KMS-11 (cell line): ENCODE measurements around the gene FBXL7.

Experiments
- H2AFZ ChIP-seq: fragments of 200-600 bp; sonication (generic); 2 replicates; pipeline ENCODE4 v1.6.1; 2016; ENCODE audit warnings: antibody characterized with exemption, mixed run types, low read depth
- H3K27ac ChIP-seq: fragments of 200-600 bp; sonication (generic); 2 replicates; pipeline ENCODE4 v1.6.1; 2016; ENCODE audit warnings: mild to moderate bottlenecking, mixed run types
- H3K27me3 ChIP-seq: fragments of 200-600 bp; sonication (generic); 2 replicates; pipeline ENCODE4 v1.6.1; 2017; ENCODE audit warnings: mild to moderate bottlenecking, low read depth, mixed run types, moderate library complexity; ENCODE audit not compliant: insufficient read depth
- H3K36me3 ChIP-seq: fragments of 200-600 bp; sonication (generic); 2 replicates; pipeline ENCODE4 v1.6.1; 2017; ENCODE audit warnings: mild to moderate bottlenecking, mixed run types; ENCODE audit not compliant: insufficient read depth
- H3K4me1 ChIP-seq: fragments of 200-600 bp; sonication (generic); 2 replicates; pipeline ENCODE4 v1.6.1; 2016; ENCODE audit warnings: mild to moderate bottlenecking, low read depth, mixed run types; ENCODE audit not compliant: poor library complexity, severe bottlenecking
- H3K4me2 ChIP-seq: fragments of 200-600 bp; sonication (generic); 2 replicates; pipeline ENCODE4 v1.7.0; 2016; ENCODE audit warnings: mild to moderate bottlenecking, mixed run types
- H3K4me3 ChIP-seq: fragments of 200-600 bp; sonication (generic); IDR thresholded peaks from 2 replicates; pipeline ENCODE4 v1.6.1; 2017; ENCODE audit warnings: low read depth, low read length, mixed read lengths; ENCODE audit not compliant: insufficient read depth
- H3K79me2 ChIP-seq: fragments of 200-600 bp; sonication (generic); 2 replicates; pipeline ENCODE4 v1.6.1; 2016; ENCODE audit warnings: low read depth, mixed run types; ENCODE audit not compliant: insufficient read depth
- H3K9ac ChIP-seq: fragments of 200-600 bp; sonication (generic); 2 replicates; pipeline ENCODE4 v1.6.1; 2016; ENCODE audit warnings: mild to moderate bottlenecking, mixed run types
- H4K20me1 ChIP-seq: fragments of 200-600 bp; sonication (generic); 2 replicates; pipeline ENCODE4 v1.6.1; 2016; ENCODE audit warnings: mild to moderate bottlenecking, mixed run types; ENCODE audit not compliant: insufficient read depth
- CTCF ChIP-seq: fragments of 200-600 bp; sonication (generic); conservative IDR thresholded peaks from 2 replicates; pipeline ENCODE4 v1.6.1; 2017; ENCODE audit warnings: low read depth, mild to moderate bottlenecking, antibody characterized with exemption, low read length, moderate library complexity, mixed read lengths

The FBXL7 gene

DNA sequence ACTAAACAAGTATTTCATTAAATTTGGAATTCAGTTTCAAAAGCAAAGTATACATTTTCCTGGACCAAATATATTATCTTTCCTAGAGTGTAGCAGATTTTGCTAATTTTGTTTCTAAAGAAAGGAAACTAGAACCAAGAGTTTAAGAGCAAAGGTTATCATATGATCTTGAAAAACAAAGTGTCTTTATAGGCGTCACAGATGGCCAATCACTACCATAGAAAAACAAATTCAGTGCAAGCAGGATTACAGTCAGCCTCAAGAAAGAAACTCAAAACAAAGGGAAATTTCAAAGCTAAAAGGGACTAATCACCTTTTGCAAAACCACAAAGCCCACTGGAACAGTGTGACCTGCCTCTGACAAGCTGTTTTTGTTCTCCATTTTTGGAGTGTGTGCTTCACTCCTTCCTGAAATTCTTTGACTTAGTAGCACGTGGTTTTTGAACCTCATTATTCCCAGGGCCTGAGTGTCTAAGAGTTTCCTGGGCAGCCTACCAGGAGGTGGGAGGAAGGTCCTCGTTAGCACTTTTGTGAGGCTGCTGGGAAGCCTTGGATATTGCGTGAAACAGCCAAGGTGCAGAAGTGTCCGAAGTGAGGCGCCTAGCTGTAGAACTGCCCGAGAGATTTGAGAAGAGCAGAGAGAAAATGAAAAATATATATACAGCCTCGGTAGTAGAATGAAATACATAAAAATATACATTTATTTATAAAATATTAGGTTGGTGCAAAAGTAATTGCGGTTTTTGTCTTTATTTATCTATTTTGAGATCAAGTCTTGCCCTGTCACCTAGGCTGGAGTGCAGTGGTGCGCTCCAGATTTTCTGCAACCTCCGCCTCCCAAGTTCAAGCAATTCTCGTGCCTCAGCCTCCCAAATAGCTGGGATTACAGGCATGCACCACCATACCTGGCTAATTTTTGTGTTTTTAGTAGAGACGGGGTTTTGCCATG lies 433.6 kb downstream of the FBXL7 start:
- Histone ChIP-seq H3K4me3 (no peak overlapping the region), H3K36me3 (no peaks in the 10 kb centered on the region), H2AFZ (no peak overlapping the region), H3K4me1 (peaks cover 16% of the 10 kb centered on the region), H4K20me1 (no peaks in the 10 kb centered on the region; the same call in 1 of the 2 replicates), H3K4me2 (peak overlapping the region; percentile 41), H3K27me3 (no peaks in the 10 kb centered on the region), H3K9ac (no peak overlapping the region), H3K79me2 (no peaks in the 10 kb centered on the region), H3K27ac (0 out of 2 replicates have a peak overlapping the region, but pooled peaks have one; percentile 14)
- no peak for TF ChIP-seq CTCF

DNA sequence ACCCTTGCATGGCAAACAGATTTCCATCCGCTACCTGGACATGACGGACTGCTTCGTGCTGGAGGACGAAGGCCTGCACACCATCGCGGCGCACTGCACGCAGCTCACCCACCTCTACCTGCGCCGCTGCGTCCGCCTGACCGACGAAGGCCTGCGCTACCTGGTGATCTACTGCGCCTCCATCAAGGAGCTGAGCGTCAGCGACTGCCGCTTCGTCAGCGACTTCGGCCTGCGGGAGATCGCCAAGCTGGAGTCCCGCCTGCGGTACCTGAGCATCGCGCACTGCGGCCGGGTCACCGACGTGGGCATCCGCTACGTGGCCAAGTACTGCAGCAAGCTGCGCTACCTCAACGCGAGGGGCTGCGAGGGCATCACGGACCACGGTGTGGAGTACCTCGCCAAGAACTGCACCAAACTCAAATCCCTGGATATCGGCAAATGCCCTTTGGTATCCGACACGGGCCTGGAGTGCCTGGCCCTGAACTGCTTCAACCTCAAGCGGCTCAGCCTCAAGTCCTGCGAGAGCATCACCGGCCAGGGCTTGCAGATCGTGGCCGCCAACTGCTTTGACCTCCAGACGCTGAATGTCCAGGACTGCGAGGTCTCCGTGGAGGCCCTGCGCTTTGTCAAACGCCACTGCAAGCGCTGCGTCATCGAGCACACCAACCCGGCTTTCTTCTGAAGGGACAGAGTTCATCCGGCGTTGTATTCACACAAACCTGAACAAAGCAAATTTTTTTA lies 436.7 kb downstream of the FBXL7 start:
- TF ChIP-seq CTCF = no peak

GRCh38 chr5:15937708-15938107 lies 437.7 kb downstream of the FBXL7 start:
- H4K20me1 ChIP-seq = no peaks in the 10 kb centered on the region
- H3K4me2 ChIP-seq = no peak overlapping the region
- H3K79me2 ChIP-seq = no peaks in the 10 kb centered on the region
- no peaks in the 10 kb centered on the region for H3K36me3 ChIP-seq
- H3K4me1 ChIP-seq = peaks cover 12% of the 10 kb centered on the region
- H2AFZ ChIP-seq = no peak overlapping the region
- TF ChIP-seq CTCF = no peak
- H3K27ac ChIP-seq = no peak overlapping the region
- no peak overlapping the region for H3K9ac ChIP-seq
- no peaks in the 10 kb centered on the region for H3K27me3 ChIP-seq
- H3K4me3 ChIP-seq = no peak overlapping the region

More for the DNA sequence above, 436.7 kb downstream of the FBXL7 start:
- H3K36me3 ChIP-seq = no peaks in the 10 kb centered on the region
- no peak overlapping the region for H3K9ac ChIP-seq
- H3K4me1 ChIP-seq = peaks cover 16% of the 10 kb centered on the region
- no peak overlapping the region for H2AFZ ChIP-seq
- H3K4me2 ChIP-seq = no peak overlapping the region
- H3K79me2 ChIP-seq = no peaks in the 10 kb centered on the region
- no peaks in the 10 kb centered on the region for H3K27me3 ChIP-seq
- H3K4me3 ChIP-seq = no peak overlapping the region
- H4K20me1 ChIP-seq = no peaks in the 10 kb centered on the region; the same call in 1 of the 2 replicates
- no peak overlapping the region for H3K27ac ChIP-seq

DNA sequence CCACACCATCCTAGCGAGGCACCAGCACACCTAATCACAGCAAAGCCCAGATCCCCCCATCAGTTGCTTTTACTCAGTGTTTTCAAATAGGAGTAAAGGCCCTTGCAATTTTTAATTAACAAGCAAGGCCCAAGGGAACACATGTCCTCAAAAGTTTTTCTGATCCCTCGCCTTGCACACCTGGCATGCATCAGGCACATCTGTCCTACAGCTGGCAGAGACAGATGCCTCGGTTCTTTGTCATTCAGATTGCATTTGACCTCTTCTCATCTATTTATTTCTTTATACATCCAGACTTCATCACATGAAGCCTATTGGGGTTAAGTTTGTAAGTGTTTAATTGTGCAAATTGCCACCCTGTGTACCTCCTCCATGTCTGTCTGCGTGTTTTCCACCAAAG lies 438.2 kb downstream of the FBXL7 start:
- no peak for TF ChIP-seq CTCF
- Histone ChIP-seq H3K79me2 (no peaks in the 10 kb centered on the region), H3K4me2 (no peak overlapping the region)

More for the DNA sequence above, 438.2 kb downstream of the FBXL7 start:
- H3K36me3 ChIP-seq = no peaks in the 10 kb centered on the region
- no peak overlapping the region for H3K27ac ChIP-seq
- no peaks in the 10 kb centered on the region for H4K20me1 ChIP-seq
- peaks cover 7% of the 10 kb centered on the region for H3K4me1 ChIP-seq
- no peak overlapping the region for H2AFZ ChIP-seq
- H3K4me3 ChIP-seq = no peak overlapping the region
- no peaks in the 10 kb centered on the region for H3K27me3 ChIP-seq
- no peak overlapping the region for H3K9ac ChIP-seq
